SK-N-SH (cell line): ENCODE measurements around the gene BCAS3. TPM values are rescaled to one million over a fixed set of nuclear protein-coding genes. Genes with fewer than 3 reads are reported as not detected.

Experiments used
- CTCF ChIA-PET: fragments of 300-600, 350-600 bp; formaldehyde crosslinking; extraction: SDS; loops from one replicate; lab custom pipeline; 2021; lab: Yijun Ruan, JAX
- POLR2A ChIA-PET: fragments of 350-600 bp; sonication (Branson Sonifier 250); formaldehyde crosslinking; extraction: SDS; loops from one replicate; lab custom pipeline; 2020; ENCODE audit warnings: antibody characterized with exemption, inconsistent platforms; lab: Yijun Ruan, JAX
- DNase-seq: peaks from one replicate; pipeline ENCODE4 v3.0.0; 2012
- H2AFZ ChIP-seq: fragments of 200-600 bp; sonication (generic); 2 replicates; pipeline ENCODE4 v1.8.1; 2016; ENCODE audit warnings: antibody characterized with exemption, mild to moderate bottlenecking, low read depth
- H3F3A ChIP-seq: fragments of 200-600 bp; sonication (generic); replicated peaks from 2 replicates; pipeline ENCODE3; 2016; ENCODE audit warnings: antibody characterized with exemption, mild to moderate bottlenecking; ENCODE audit not compliant: insufficient read depth
- H3K27ac ChIP-seq, 2 experiments: fragments of 200-500 bp in 1 of 2; fragments of 200-600 bp in 1 of 2; sonication (Bioruptor generic) in 1 of 2; sonication (generic), shearing (Covaris generic) in 1 of 2; 2 replicates each; pipeline versions ENCODE4 v1.5.1 to v1.6.1; 2014 to 2016; ENCODE audit warnings: low read depth in 2 of 2, inconsistent platforms in 1 of 2, low read length in 1 of 2, mild to moderate bottlenecking in 1 of 2, mixed read lengths in 1 of 2
- H3K27me3 ChIP-seq: fragments of 200-600 bp; sonication (generic), shearing (Covaris generic); 2 replicates; pipeline ENCODE4 v1.6.1; 2016; ENCODE audit warnings: mixed run types; ENCODE audit not compliant: insufficient read depth
- H3K36me3 ChIP-seq, 2 experiments: fragments of 200-500 bp in 1 of 2; fragments of 200-600 bp in 1 of 2; sonication (Bioruptor generic) in 1 of 2; sonication (generic) in 1 of 2; replicated peaks in 1 of 2; 2 replicates each; pipeline versions ENCODE3 to v1.5.1; 2014 to 2016; ENCODE audit warnings: low read length in 1 of 2, mild to moderate bottlenecking in 1 of 2; ENCODE audit not compliant: insufficient read depth in 2 of 2, control insufficient read depth in 1 of 2
- H3K4me1 ChIP-seq, 2 experiments: fragments of 200-500 bp in 1 of 2; fragments of 200-600 bp in 1 of 2; sonication (Bioruptor generic) in 1 of 2; sonication (generic), shearing (Covaris generic) in 1 of 2; 2 replicates each; pipeline versions ENCODE4 v1.5.1 to v1.6.1; 2014 to 2016; ENCODE audit warnings: low read depth in 1 of 2, low read length in 1 of 2, mixed run types in 1 of 2; ENCODE audit not compliant: insufficient read depth in 2 of 2, control insufficient read depth in 1 of 2
- H3K4me2 ChIP-seq: fragments of 200-600 bp; sonication (generic), shearing (Covaris generic); 2 replicates; pipeline ENCODE4 v1.6.1; 2017; ENCODE audit warnings: mixed run types
- H3K4me3 ChIP-seq, 2 experiments: fragments of 200-500 bp in 1 of 2; fragments of 200-600 bp in 1 of 2; sonication (Bioruptor generic) in 1 of 2; sonication (generic), shearing (Covaris generic) in 1 of 2; 2 replicates each; pipeline versions ENCODE4 v1.5.1 to v1.8.1; 2014 to 2016; ENCODE audit warnings: low read depth in 2 of 2, inconsistent platforms in 1 of 2, low read length in 1 of 2, mild to moderate bottlenecking in 1 of 2, mixed read lengths in 1 of 2, moderate library complexity in 1 of 2
- H3K79me2 ChIP-seq: fragments of 200-600 bp; sonication (generic); 2 replicates; pipeline ENCODE4 v1.8.1; 2017; ENCODE audit warnings: mild to moderate bottlenecking; ENCODE audit not compliant: insufficient read depth
- H3K9ac ChIP-seq: fragments of 200-600 bp; sonication (generic); 2 replicates; pipeline ENCODE4 v1.6.1; 2017; ENCODE audit warnings: mixed run types
- H3K9me2 ChIP-seq: fragments of 200-600 bp; sonication (generic); 2 replicates; pipeline ENCODE4 v1.6.1; 2017; ENCODE audit warnings: mixed run types
- H3K9me3 ChIP-seq: fragments of 200-600 bp; sonication (generic); 2 replicates; pipeline ENCODE4 v1.6.1; 2017; ENCODE audit warnings: mixed run types, mild to moderate bottlenecking, moderate library complexity
- H4K20me1 ChIP-seq: fragments of 200-600 bp; sonication (generic); 2 replicates; pipeline ENCODE4 v1.6.1; 2017; ENCODE audit warnings: mild to moderate bottlenecking, mixed run types; ENCODE audit not compliant: insufficient read depth
- EP300 ChIP-seq, 2 experiments: IDR thresholded peaks; 2 replicates each; pipeline versions ENCODE4 v1.4.0 to v1.6.1; 2012; ENCODE audit warnings: borderline replicate concordance in 1 of 2, low read depth in 1 of 2, low read length in 1 of 2
- EZH2phosphoT487 ChIP-seq: fragments of 200-600 bp; sonication (generic); IDR thresholded peaks from 2 replicates; pipeline ENCODE4 v1.6.1; 2017; ENCODE audit warnings: low read depth, mixed run types, mild to moderate bottlenecking, antibody characterized with exemption, moderate library complexity, borderline replicate concordance
- FOSL2 ChIP-seq: IDR thresholded peaks from 2 replicates; pipeline ENCODE4 v1.4.0; 2012; ENCODE audit warnings: low read depth, mild to moderate bottlenecking, moderate library complexity, borderline replicate concordance
- FOXJ3 ChIP-seq: sonication (generic); formaldehyde crosslinking; IDR thresholded peaks from 2 replicates; pipeline ENCODE4 v1.5.1; 2020; ENCODE audit warnings: mild to moderate bottlenecking, missing genetic modification reagents
- FOXM1 ChIP-seq: IDR thresholded peaks from 2 replicates; pipeline ENCODE4 v1.4.0; 2012; ENCODE audit warnings: low read depth, mild to moderate bottlenecking
- GABPA ChIP-seq: IDR thresholded peaks from 2 replicates; pipeline ENCODE4 v1.4.0; 2012; ENCODE audit warnings: low read depth, mild to moderate bottlenecking
- GATA2 ChIP-seq: sonication (generic); formaldehyde crosslinking; IDR thresholded peaks from 2 replicates; pipeline ENCODE4 v1.5.0; 2020; ENCODE audit warnings: mild to moderate bottlenecking, missing genetic modification reagents
- IRF3 ChIP-seq: fragments of 150-350 bp; IDR thresholded peaks from 2 replicates; pipeline ENCODE4 v1.6.1; 2016; ENCODE audit warnings: mild to moderate bottlenecking, low read depth, low read length
- JUND ChIP-seq: IDR thresholded peaks from 2 replicates; pipeline ENCODE4 v1.4.0; 2012
- MAX ChIP-seq: IDR thresholded peaks from 2 replicates; pipeline ENCODE4 v1.4.0; 2012; ENCODE audit warnings: low read depth
- MXI1 ChIP-seq: IDR thresholded peaks from 2 replicates; pipeline ENCODE4 v1.6.1; 2012; ENCODE audit warnings: mild to moderate bottlenecking, low read depth, low read length, improper control_type of control experiment
- NFIC ChIP-seq: IDR thresholded peaks from 2 replicates; pipeline ENCODE4 v1.4.0; 2012; ENCODE audit warnings: borderline replicate concordance
- NRF1 ChIP-seq: IDR thresholded peaks from 2 replicates; pipeline ENCODE4 v1.6.1; 2012; ENCODE audit warnings: low read depth, mild to moderate bottlenecking, low read length
- PBX3 ChIP-seq: IDR thresholded peaks from 2 replicates; pipeline ENCODE4; 2012
- POLR2AphosphoS5 ChIP-seq: IDR thresholded peaks from 2 replicates; pipeline ENCODE4 v1.6.1; 2012; ENCODE audit warnings: low read depth, low read length
- RAD21 ChIP-seq: IDR thresholded peaks from 2 replicates; pipeline ENCODE4 v1.6.1; 2012; ENCODE audit warnings: mild to moderate bottlenecking, low read length
- RCOR1 ChIP-seq: fragments of 150-350 bp; IDR thresholded peaks from 2 replicates; pipeline ENCODE4 v1.6.1; 2017; ENCODE audit warnings: antibody characterized with exemption, low read length
- REST ChIP-seq: IDR thresholded peaks from 2 replicates; pipeline ENCODE4 v1.6.1; 2012; ENCODE audit warnings: mild to moderate bottlenecking, low read depth, low read length, moderate library complexity
- RFX5 ChIP-seq: IDR thresholded peaks from 2 replicates; pipeline ENCODE4 v1.6.1; 2012; ENCODE audit warnings: mild to moderate bottlenecking, improper control_type of control experiment, low read length
- RXRA ChIP-seq: IDR thresholded peaks from 2 replicates; pipeline ENCODE4 v1.4.0; 2012; ENCODE audit warnings: low read depth, mild to moderate bottlenecking, borderline replicate concordance
- SIN3A ChIP-seq: IDR thresholded peaks from 2 replicates; pipeline ENCODE4 v1.6.1; 2012; ENCODE audit warnings: low read depth, mild to moderate bottlenecking, low read length, moderate library complexity, borderline replicate concordance
- SMC3 ChIP-seq: IDR thresholded peaks from 2 replicates; pipeline ENCODE4 v1.6.1; 2012; ENCODE audit warnings: low read depth, low read length, improper control_type of control experiment
- TAF1 ChIP-seq: IDR thresholded peaks from 2 replicates; pipeline ENCODE4 v1.6.1; 2012; ENCODE audit warnings: low read depth, mild to moderate bottlenecking, low read length, moderate library complexity, borderline replicate concordance
- TCF12 ChIP-seq: IDR thresholded peaks from 2 replicates; pipeline ENCODE4 v1.4.0; 2012
- TEAD4 ChIP-seq: IDR thresholded peaks from 2 replicates; pipeline ENCODE4 v1.4.0; 2012; ENCODE audit warnings: mild to moderate bottlenecking, borderline replicate concordance; ENCODE audit not compliant: insufficient read depth
- USF1 ChIP-seq: IDR thresholded peaks from 2 replicates; pipeline ENCODE4 v1.4.0; 2012; ENCODE audit warnings: low read depth, borderline replicate concordance
- USF2 ChIP-seq: fragments of 150-350 bp; IDR thresholded peaks from 2 replicates; pipeline ENCODE4 v1.6.1; 2017; ENCODE audit warnings: antibody characterized with exemption, low read length, low read depth, borderline replicate concordance
- YY1 ChIP-seq: IDR thresholded peaks from 2 replicates; pipeline ENCODE4 v1.4.0; 2012; ENCODE audit warnings: low read depth, mild to moderate bottlenecking
- WGBS: methylation state at CpG from one replicate; pipeline ENCODE4 v1.1.6; 2017; ENCODE audit warnings: low lambda C conversion rate; 5-methylcytosine and 5-hydroxymethylcytosine counted together
- polyA plus RNA-seq, 3 experiments: library from polyadenylated mRNA; depleted of rRNA; stranded (reverse); fragments of >200 nt; gene quantifications; 2 replicates each; pipeline ENCODE4 v1.2.3, GENCODE V29; 2012

Gene BCAS3
- polyA plus RNA-seq, 1 of the 3 experiments (the other 2 are of a cell fraction) = 5.9 TPM

- H3K79me2 ChIP-seq = no peaks in the 10 kb centered on the region
- H3K4me2 ChIP-seq = no peak overlapping the region
- no peaks in the 10 kb centered on the region for H3K36me3 ChIP-seq
- 0 out of 4 replicates have a peak overlapping the region, but pooled peaks of 1 of the 2 experiments have one; percentile 6 for H3K27ac ChIP-seq
- POLR2A ChIA-PET = interaction anchor here (1.5 kb wide), 1 partner anchor 17 kb away, joined by 3 read pairs; no protein-coding TSS in a partner anchor
- no peak overlapping the region for H3K4me3 ChIP-seq
- CTCF ChIA-PET = interaction anchor here (1.2 to 2.0 kb wide), 3 partner anchors 18 to 33 kb away, joined by 4 to 6 read pairs (median 5); no protein-coding TSS in a partner anchor
- no peaks in the 10 kb centered on the region for H3K27me3 ChIP-seq
- H3K4me1 ChIP-seq = peaks cover 0 to 9% of the 10 kb centered on the region in 2 experiments; a peak in 2 of 4 replicates
- no peaks in the 10 kb centered on the region for H3F3A ChIP-seq
- no peaks in the 10 kb centered on the region for H4K20me1 ChIP-seq
- H3K9me3 ChIP-seq = no peaks in the 10 kb centered on the region
- no peak overlapping the region for H3K9ac ChIP-seq
- no peak overlapping the region for H2AFZ ChIP-seq
- no peaks in the 10 kb centered on the region for H3K9me2 ChIP-seq
- DNase-seq = no peak
- WGBS = 60% methylated on average over 1 of the region's 1 CpG
- TF ChIP-seq EZH2phosphoT487 (no peak), YY1 (no peak), RFX5 (no peak), USF2 (no peak), REST (no peak), PBX3 (no peak), RCOR1 (peak; percentile 89; the same call in 1 of the 2 replicates), RXRA (no peak), TAF1 (no peak), POLR2AphosphoS5 (no peak), TEAD4 (no peak), SIN3A (no peak), JUND (no peak), FOSL2 (no peak), NRF1 (no peak), TCF12 (peak; percentile 27; the same call in 1 of the 2 replicates), GATA2 (CRISPR knock-in tag) (peak; percentile 84), SMC3 (no peak), IRF3 (no peak), USF1 (no peak), EP300 (IDR thresholded peaks at IDR 0.05; ENCODE audit: borderline replicate concordance in 1 of 2, low read depth in 1 of 2, low read length in 1 of 2) (peak in 1 of 2 experiments; percentile 93; a peak in 2 of 4 replicates), NFIC (no peak), MXI1 (peak; percentile 23; the same call in 1 of the 2 replicates), FOXM1 (no peak), FOXJ3 (CRISPR knock-in tag) (0 out of 2 replicates have a peak, but pooled peaks have one; percentile 32), GABPA (no peak), RAD21 (no peak; the same call in 1 of the 2 replicates), MAX (no peak)
Measured at GRCh38 chr17:61178284-61178683, 500.6 kb downstream of the BCAS3 start.
